MM.1S (cell line): Measurements from ENCODE around the gene TTLL11.

Experiments used
- CTCF ChIP-seq: fragments of 300-600 bp; sonication (generic); IDR thresholded peaks from 2 replicates; pipeline ENCODE4 v1.5.1; 2016; ENCODE audit warnings: antibody characterized with exemption, low read length, mixed read lengths
- EZH2 ChIP-seq: fragments of 300-600 bp; sonication (generic); optimal IDR thresholded peaks from 2 replicates; pipeline ENCODE3; 2017; ENCODE audit warnings: low read depth, mild to moderate bottlenecking, antibody characterized with exemption, low read length, mixed read lengths
- EZH2phosphoT487 ChIP-seq: fragments of 300-600 bp; sonication (generic); IDR thresholded peaks from 2 replicates; pipeline ENCODE4 v1.6.1; 2018; ENCODE audit warnings: antibody characterized with exemption, low read length

- TF ChIP-seq CTCF (no peak), EZH2 (no peak), EZH2phosphoT487 (no peak)
These were observed 91.5 kb downstream of the TTLL11 start for GRCh38 chr9:122001491-122002201.
